Stimulated activated CD8-positive, alpha-beta memory T cell treated with anti-CD3 and anti-CD28 coated beads, Interleukin-4, amount 100 ng/mL, for 24 hours (primary cell): ENCODE results near the gene SYT2.

ENCODE experiments used
- DNase-seq: peaks from one replicate; pipeline ENCODE4 v3.0.0-alpha.2; 2020; ENCODE audit warnings: low read depth

SYT2 gene

GRCh38 chr1:202704601-202705000 lies 5.7 kb downstream of the SYT2 start:
- DNase-seq = no peak

GRCh38 chr1:202703191-202703590 lies 7.1 kb downstream of the SYT2 start:
- DNase-seq = no peak

DNA sequence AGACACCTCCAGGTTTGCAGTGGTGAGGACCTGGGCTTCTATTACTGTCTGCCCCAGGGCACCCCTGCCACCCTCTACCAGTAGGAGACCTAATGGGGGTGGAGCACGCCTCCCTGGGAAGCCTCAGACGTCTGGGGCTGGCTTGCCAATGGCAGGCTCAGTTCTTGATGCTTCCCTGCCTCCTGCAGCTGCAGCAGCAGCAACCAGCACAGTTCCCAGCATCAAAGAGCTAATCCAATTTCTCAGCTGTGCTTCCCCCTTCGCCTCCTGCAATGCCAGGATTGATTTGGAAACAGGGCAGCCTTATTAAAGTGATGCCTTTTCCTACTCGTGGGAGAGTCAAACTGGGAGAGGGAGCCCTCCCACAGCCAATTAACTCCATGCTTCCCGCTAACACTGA lies 8.2 kb downstream of the SYT2 start:
- no peak for DNase-seq

GRCh38 chr1:202701200-202701599 lies 9.1 kb downstream of the SYT2 start:
- DNase-seq = no peak

DNA sequence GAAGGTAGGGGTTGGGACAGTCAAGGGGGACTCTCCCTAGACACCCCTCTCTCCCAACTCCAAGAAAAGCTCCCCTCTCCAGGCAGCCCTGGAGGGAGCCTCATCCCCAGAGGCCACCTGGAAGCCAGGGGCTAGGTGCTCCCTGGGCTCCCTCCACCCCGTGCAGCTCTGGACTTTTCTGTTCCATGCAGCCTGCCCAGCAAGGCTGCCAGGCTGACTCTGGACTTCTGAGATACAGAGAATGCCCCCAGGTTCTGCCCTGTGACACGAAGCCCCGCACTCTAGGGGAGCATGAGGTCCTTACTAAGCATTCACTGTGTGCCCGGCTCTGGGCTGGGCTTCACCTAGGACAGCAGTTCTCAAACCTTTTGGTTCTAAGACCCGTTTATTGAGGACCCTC lies 10.2 kb downstream of the SYT2 start:
- DNase-seq = no peak

- DNase-seq = no peak
Observed at GRCh38 chr1:202698276-202698675, 12.0 kb downstream of the SYT2 start.

- no peak for DNase-seq
Observed at GRCh38 chr1:202697038-202697437, 13.2 kb downstream of the SYT2 start.

DNA sequence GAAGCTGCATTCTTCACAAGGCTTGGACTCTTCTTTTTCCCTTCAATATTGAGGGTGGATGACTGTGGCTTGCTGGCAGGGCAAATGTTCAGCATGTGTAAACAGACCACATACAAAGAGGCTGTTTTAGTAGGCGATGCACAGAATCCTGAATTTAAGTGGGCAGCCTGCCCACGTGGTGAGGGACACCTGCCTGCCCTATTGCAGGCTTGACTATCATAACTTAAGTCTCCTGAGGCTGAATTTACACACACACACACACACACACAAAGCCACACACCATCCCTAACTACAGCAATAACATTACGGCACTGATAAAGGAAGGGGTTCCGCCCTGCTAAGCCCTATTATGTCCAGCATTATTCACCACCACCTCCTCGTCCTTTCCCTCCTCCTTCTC lies 15.9 kb downstream of the SYT2 start:
- no peak for DNase-seq

- DNase-seq = peak; percentile 35
Observed at GRCh38 chr1:202692959-202693555, 17.2 kb downstream of the SYT2 start.

DNA sequence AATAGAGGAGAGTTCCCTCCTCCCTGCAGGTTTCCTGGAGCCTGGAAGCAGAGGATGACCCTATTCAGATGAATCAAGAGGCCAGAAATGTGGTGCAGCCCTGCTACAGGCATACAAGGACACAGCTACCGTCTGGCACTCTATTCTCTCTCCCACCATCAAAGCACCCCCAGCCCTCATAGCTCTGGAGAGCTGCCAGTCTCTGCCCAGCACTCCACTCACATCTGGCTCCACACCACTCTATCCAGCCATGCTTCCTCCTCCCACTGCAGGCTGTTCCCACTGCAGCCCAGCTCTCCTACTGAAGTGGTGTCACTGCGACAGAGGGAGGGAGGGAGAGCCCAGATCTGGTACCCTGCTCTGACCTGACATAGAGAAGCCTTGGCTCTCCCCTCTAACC lies 18.4 kb downstream of the SYT2 start:
- DNase-seq = no peak

- no peak for DNase-seq
Observed at GRCh38 chr1:202689493-202690342, 20.5 kb downstream of the SYT2 start.

- no peak for DNase-seq
Observed at GRCh38 chr1:202689082-202689481, 21.2 kb downstream of the SYT2 start.

DNA sequence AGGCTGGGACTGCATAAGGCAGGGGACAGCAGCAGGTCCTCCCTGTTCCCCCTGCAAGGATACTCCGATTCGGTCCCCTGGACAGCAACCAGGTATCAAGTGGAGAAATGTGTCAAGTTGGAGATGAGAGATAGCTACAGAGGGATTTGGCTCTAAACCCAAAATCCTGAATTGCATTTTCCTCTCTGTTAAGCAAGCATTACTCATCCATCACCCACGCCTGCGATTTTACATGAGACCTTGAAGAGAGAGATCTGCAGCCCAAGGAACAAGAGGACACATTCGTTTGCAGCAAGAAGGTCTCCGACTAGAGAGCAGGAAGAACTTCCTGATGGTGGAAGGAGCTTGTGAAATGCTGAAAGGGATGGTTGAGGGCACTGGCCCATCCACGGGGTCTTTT lies 21.9 kb downstream of the SYT2 start:
- no peak for DNase-seq

- no peak for DNase-seq
Observed at GRCh38 chr1:202687798-202688197, 22.5 kb downstream of the SYT2 start.

DNA sequence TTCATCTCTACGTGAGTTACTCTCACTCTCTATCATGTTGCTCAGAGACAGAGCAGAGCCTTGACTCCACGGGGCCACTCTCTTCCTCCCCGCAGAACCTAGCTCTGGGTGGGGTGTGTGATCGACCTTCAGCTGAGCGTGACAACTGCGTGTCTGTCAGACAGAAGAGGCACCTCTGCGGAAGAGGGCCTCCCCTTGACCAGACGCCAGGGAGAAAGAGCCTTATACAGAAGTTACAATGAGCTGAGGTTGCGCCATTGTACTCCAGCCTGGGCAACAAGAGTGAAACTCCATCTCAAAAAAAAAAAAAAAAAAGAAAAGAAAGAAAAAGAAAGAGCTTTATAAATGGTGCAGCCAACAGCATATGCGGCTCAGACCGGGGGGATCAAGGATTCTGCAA lies 22.9 kb downstream of the SYT2 start:
- no peak for DNase-seq

DNA sequence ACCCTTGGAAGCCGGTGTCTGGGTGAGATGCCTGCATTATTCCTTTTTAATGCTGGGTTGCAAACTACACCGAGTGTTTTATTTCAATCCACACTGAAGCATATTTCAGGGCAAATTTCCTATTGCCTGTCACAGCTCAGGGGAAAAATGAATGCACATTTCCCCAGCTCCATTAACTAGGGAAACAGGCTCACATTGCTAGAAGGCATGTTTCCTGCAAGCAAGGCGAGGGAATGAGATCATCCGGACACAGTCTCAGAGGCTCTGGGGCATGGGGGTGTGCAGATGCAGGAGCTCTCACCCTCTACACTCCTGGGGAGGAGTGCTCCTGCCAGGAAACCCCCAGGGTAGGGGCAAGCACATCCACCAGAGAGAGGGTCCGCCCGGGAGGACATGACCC lies 24.6 kb downstream of the SYT2 start:
- DNase-seq = no peak

GRCh38 chr1:202684716-202685115 lies 25.5 kb downstream of the SYT2 start:
- no peak for DNase-seq

- no peak for DNase-seq
Observed at GRCh38 chr1:202683029-202683428, 27.2 kb downstream of the SYT2 start.

DNA sequence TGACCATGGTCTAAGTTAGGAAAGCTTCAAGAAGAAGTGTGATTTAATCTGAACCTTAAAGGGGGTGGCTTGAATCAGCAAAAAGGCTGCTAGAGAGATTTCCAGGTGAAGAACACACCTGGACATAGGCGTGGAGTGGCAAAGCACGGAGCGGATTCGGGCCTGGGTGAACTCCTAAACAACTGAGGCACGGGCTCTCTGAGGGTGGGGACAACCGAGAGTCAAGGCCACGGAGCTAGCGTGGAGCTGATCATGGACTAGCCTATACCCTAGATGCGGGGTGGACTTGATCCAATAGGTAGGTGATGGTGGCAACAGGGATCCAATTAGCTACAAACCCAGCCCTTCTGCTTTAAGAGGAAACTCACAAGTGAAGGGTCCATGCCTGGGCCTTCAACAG lies 27.8 kb downstream of the SYT2 start:
- no peak for DNase-seq

DNA sequence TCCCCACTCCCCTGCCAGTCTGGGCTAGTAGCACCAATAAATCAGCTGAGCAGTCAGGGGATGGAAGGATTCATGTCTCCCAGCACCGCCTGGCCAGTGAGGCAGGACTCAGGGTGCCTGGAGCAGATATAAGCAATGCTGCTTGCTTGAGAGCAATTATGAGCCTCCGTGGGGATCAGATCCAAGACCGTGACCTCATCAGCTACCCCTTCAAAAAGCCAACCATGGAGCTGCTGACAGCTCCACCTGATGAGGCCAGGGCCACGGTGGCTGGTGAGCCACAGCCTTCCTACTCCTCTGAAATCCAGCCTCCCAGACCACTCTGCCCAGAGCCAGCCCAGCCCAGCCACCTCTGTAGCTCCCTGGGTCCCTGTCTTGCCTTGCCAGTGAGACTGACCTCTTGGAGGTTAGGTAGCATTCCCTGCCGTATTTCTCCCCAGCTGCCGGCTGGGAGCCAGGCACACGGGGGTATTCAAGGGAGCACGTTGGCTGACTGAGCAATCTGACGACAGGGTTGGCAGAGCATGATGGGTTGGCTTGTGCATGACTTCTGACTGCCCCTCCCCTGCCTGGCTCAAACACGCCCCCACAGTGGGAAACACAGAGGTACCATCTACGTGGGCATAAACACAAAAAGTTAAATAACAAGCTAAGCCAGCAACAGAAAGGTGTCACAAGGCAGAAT lies 28.4 kb downstream of the SYT2 start:
- DNase-seq = no peak

- no peak for DNase-seq
Observed at GRCh38 chr1:202680586-202681352, 29.5 kb downstream of the SYT2 start.

GRCh38 chr1:202679406-202680177 lies 30.7 kb downstream of the SYT2 start:
- DNase-seq = no peak
